GM23248 (cell line): ENCODE measurements around the gene MXI1. TPM values are rescaled to one million over a fixed set of nuclear protein-coding genes. Genes with fewer than 3 reads are reported as not detected.

Experiments used
- DNase-seq: peaks from one replicate; pipeline ENCODE4 v3.0.0-alpha.2; 2015
- H2AFZ ChIP-seq: fragments of 200-600 bp; sonication (generic); 2 replicates; pipeline ENCODE4 v1.6.1; 2016; ENCODE audit warnings: antibody characterized with exemption
- H3F3A ChIP-seq: fragments of 200-600 bp; sonication (generic); 2 replicates; pipeline ENCODE4 v1.6.1; 2016; ENCODE audit warnings: mild to moderate bottlenecking, antibody characterized with exemption, mixed run types; ENCODE audit not compliant: insufficient read depth
- H3K27ac ChIP-seq: fragments of 200-600 bp; sonication (generic); 2 replicates; pipeline ENCODE4 v1.5.1; 2016; ENCODE audit warnings: mild to moderate bottlenecking
- H3K27me3 ChIP-seq: fragments of 200-600 bp; sonication (generic); replicated peaks from 2 replicates; pipeline ENCODE4 v1.6.1; 2016; ENCODE audit warnings: mild to moderate bottlenecking; ENCODE audit not compliant: insufficient read depth
- H3K36me3 ChIP-seq: fragments of 200-600 bp; sonication (generic); 2 replicates; pipeline ENCODE4 v1.6.1; 2016; ENCODE audit warnings: low read depth, mild to moderate bottlenecking
- H3K4me1 ChIP-seq: fragments of 200-600 bp; sonication (generic); 2 replicates; pipeline ENCODE4 v1.6.1; 2016; ENCODE audit warnings: mild to moderate bottlenecking; ENCODE audit not compliant: insufficient read depth
- H3K4me2 ChIP-seq: fragments of 200-600 bp; sonication (generic); one replicate; pipeline ENCODE4 v1.6.1; 2016; ENCODE audit warnings: mild to moderate bottlenecking; ENCODE audit not compliant: unreplicated experiment
- H3K4me3 ChIP-seq: fragments of 200-600 bp; sonication (generic); 2 replicates; pipeline ENCODE4 v1.5.1; 2016; ENCODE audit warnings: mild to moderate bottlenecking
- H3K79me2 ChIP-seq: fragments of 200-600 bp; sonication (generic); 2 replicates; pipeline ENCODE4 v1.6.1; 2016; ENCODE audit warnings: mild to moderate bottlenecking; ENCODE audit not compliant: insufficient read depth
- H3K9ac ChIP-seq: fragments of 200-600 bp; sonication (generic); 2 replicates; pipeline ENCODE4 v1.6.1; 2016; ENCODE audit warnings: mild to moderate bottlenecking
- H3K9me2 ChIP-seq: fragments of 200-600 bp; sonication (generic); 2 replicates; pipeline ENCODE4 v1.6.1; 2016; ENCODE audit warnings: mixed run types, mild to moderate bottlenecking, moderate library complexity; ENCODE audit not compliant: insufficient read depth
- H3K9me3 ChIP-seq: fragments of 200-600 bp; sonication (generic); one replicate; pipeline ENCODE4 v1.6.1; 2017; ENCODE audit warnings: low read depth
- H4K20me1 ChIP-seq: fragments of 200-600 bp; sonication (generic); 2 replicates; pipeline ENCODE4 v1.6.0; 2016; ENCODE audit not compliant: insufficient read depth
- EZH2 ChIP-seq: fragments of 200-600 bp; sonication (generic); IDR thresholded peaks from 2 replicates; pipeline ENCODE4 v1.6.1; 2018; ENCODE audit warnings: antibody characterized with exemption, mild to moderate bottlenecking; ENCODE audit not compliant: insufficient read depth, poor library complexity, severe bottlenecking
- EZH2phosphoT487 ChIP-seq: fragments of 200-600 bp; sonication (generic); IDR thresholded peaks from 2 replicates; pipeline ENCODE4 v1.6.1; 2018; ENCODE audit warnings: antibody characterized with exemption, moderate library complexity, mild to moderate bottlenecking, low read depth; ENCODE audit not compliant: insufficient read depth
- WGBS, 2 experiments: methylation state at CpG; one replicate each; pipeline ENCODE4 v1.1.6; 2015 to 2017; ENCODE audit warnings: low lambda C conversion rate in 2 of 2, low coverage in 1 of 2; ENCODE audit errors: missing lambda C conversion rate in 2 of 2; 5-methylcytosine and 5-hydroxymethylcytosine counted together
- in situ Hi-C: fragments of 300-500 bp; cut with MboI; formaldehyde crosslinking; loops from 2 replicates; pipeline ENCODE4 v1.15.0; 2020
- polyA plus RNA-seq: library from polyadenylated mRNA; unstranded; fragments of >200 nt; fragmentation: Nextera tagmentation; extraction: Ambion mirVana; gene quantifications from 2 replicates; pipeline ENCODE4 v1.2.1, GENCODE V29; 2016
- total RNA-seq: library from RNA; depleted of rRNA; stranded (reverse); fragments of >200 nt; shearing (Covaris generic); gene quantifications from 2 replicates; pipeline ENCODE4 v1.2.3, GENCODE V29; 2014; rRNA removed

Gene MXI1
- 25.7 and 32.2 TPM in 2 replicates for total RNA-seq
- 17.6 and 25.7 TPM in 2 replicates for polyA plus RNA-seq

GRCh38 chr10:110207011-110207804 is at the start of gene MXI1:
TSS of gene MXI1 (plus strand) at chr10:110207605. CDS start at chr10:110207809, 204 bp downstream.
- DNase-seq, result peak; percentile 92
- no peak for TF ChIP-seq EZH2phosphoT487
- no peak for TF ChIP-seq EZH2
- no peaks in the 10 kb centered on the region for H3K9me2 ChIP-seq
- peak within 1 kb of the TSS; percentile 96 for H3K9ac ChIP-seq
- H4K20me1 ChIP-seq, result no peaks in the 10 kb centered on the region
- H3K4me2 ChIP-seq, result peak within 1 kb of the TSS; percentile 86
- peaks cover 8% of the 10 kb centered on the region for H3K4me1 ChIP-seq
- H3K9me3 ChIP-seq, result no peaks in the 10 kb centered on the region
- in situ Hi-C loops, result no loop called here
- no peaks in the 10 kb centered on the region for H3K27me3 ChIP-seq
- peaks cover 9% of the 10 kb centered on the region for H3F3A ChIP-seq
- WGBS, 2 experiments, result 10 to 14% methylated on average over 24 to 28 of the region's 37 CpGs
- peak within 1 kb of the TSS; percentile 94 for H2AFZ ChIP-seq
- peak within 1 kb of the TSS; percentile 90 for H3K4me3 ChIP-seq
- no peaks in the 10 kb centered on the region for H3K36me3 ChIP-seq
- H3K27ac ChIP-seq, result peak within 1 kb of the TSS; percentile 88
- peaks cover 5% of the 10 kb centered on the region; the same call in 1 of the 2 replicates for H3K79me2 ChIP-seq

- Histone ChIP-seq H3K36me3 (no peaks in the 10 kb centered on the region), H3F3A (no peaks in the 10 kb centered on the region), H3K9ac (no peak overlapping the region), H3K79me2 (no peaks in the 10 kb centered on the region), H3K27ac (no peak overlapping the region), H3K4me1 (no peaks in the 10 kb centered on the region), H3K27me3 (peaks cover 34% of the 10 kb centered on the region), H3K4me2 (no peak overlapping the region), H4K20me1 (no peaks in the 10 kb centered on the region), H3K9me3 (no peaks in the 10 kb centered on the region), H2AFZ (no peak overlapping the region), H3K4me3 (no peak overlapping the region), H3K9me2 (no peaks in the 10 kb centered on the region)
- DNase-seq, result no peak
- WGBS, 2 experiments, result 72 to 74% methylated on average over 11 of the region's 11 CpGs
- no peak for TF ChIP-seq EZH2phosphoT487
- TF ChIP-seq EZH2, result no peak
- in situ Hi-C loops, result no loop called here
Observed at GRCh38 chr10:110158051-110159005, 49.1 kb upstream of the MXI1 start.

- Histone ChIP-seq H3K27me3 (peaks cover 28% of the 10 kb centered on the region), H3K79me2 (no peaks in the 10 kb centered on the region), H3K27ac (no peak overlapping the region), H3K4me2 (no peak overlapping the region), H4K20me1 (no peaks in the 10 kb centered on the region), H3K9ac (no peak overlapping the region), H3F3A (no peaks in the 10 kb centered on the region), H3K9me2 (no peaks in the 10 kb centered on the region), H3K36me3 (no peaks in the 10 kb centered on the region), H2AFZ (no peak overlapping the region), H3K4me1 (no peaks in the 10 kb centered on the region), H3K4me3 (no peak overlapping the region), H3K9me3 (no peaks in the 10 kb centered on the region)
- in situ Hi-C loops, result no loop called here
- DNase-seq, result no peak
- TF ChIP-seq EZH2phosphoT487 (no peak), EZH2 (no peak)
- 52 to 61% methylated on average over 4 of the region's 4 CpGs for WGBS, 2 experiments
Observed at GRCh38 chr10:110160081-110160480, 47.3 kb upstream of the MXI1 start.

- in situ Hi-C loops, result no loop called here
- TF ChIP-seq EZH2 (no peak), EZH2phosphoT487 (no peak)
- no peak overlapping the region for H2AFZ ChIP-seq
Observed at GRCh38 chr10:110160522-110160921, 46.9 kb upstream of the MXI1 start.

More at GRCh38 chr10:110160522-110160921, 46.9 kb upstream of the MXI1 start:
- no peak for DNase-seq
- no peaks in the 10 kb centered on the region for H3F3A ChIP-seq
- no peaks in the 10 kb centered on the region for H3K4me1 ChIP-seq
- no peak overlapping the region for H3K4me2 ChIP-seq
- H3K27ac ChIP-seq, result no peak overlapping the region
- no peaks in the 10 kb centered on the region for H3K79me2 ChIP-seq
- peaks cover 32% of the 10 kb centered on the region for H3K27me3 ChIP-seq
- H3K36me3 ChIP-seq, result no peaks in the 10 kb centered on the region
- H3K9me3 ChIP-seq, result no peaks in the 10 kb centered on the region
- H3K9ac ChIP-seq, result no peak overlapping the region
- H3K9me2 ChIP-seq, result no peaks in the 10 kb centered on the region
- H3K4me3 ChIP-seq, result no peak overlapping the region
- H4K20me1 ChIP-seq, result no peaks in the 10 kb centered on the region
